PC-3 (cell line): ENCODE results near the gene DAND5. TPM values are rescaled to one million over a fixed set of nuclear protein-coding genes. Genes with fewer than 3 reads are reported as not detected.

Experiments used
- ATAC-seq: fragments of 200-7000 bp; cut with Tn5 transposase; 2 replicates; pipeline ENCODE4 v1.9.1; 2020; ENCODE audit warnings: mild to moderate bottlenecking, moderate library complexity
- BruUV-seq: library from RNA; stranded (reverse); fragments of 400-500 nt; replicated peaks from 2 replicates; lab custom pipeline; 2021; lab: Mats Ljungman, UMichigan
- CTCF ChIA-PET: fragments of 300-600 bp; sonication (Branson Sonifier 250); formaldehyde crosslinking; loops from one replicate; lab custom pipeline; 2022; ENCODE audit warnings: antibody characterized with exemption; lab: Charles Lee
- POLR2A ChIA-PET: fragments of 300-600 bp; sonication (Branson Sonifier 250); formaldehyde crosslinking; loops from one replicate; lab custom pipeline; 2022; ENCODE audit warnings: antibody characterized with exemption; ENCODE audit not compliant: unreplicated experiment; lab: Charles Lee
- DNase-seq: peaks from one replicate; pipeline ENCODE4 v3.0.0-alpha.2; 2015
- H2AFZ ChIP-seq: fragments of 300-600 bp; sonication (generic); 2 replicates; pipeline ENCODE4 v1.6.0; 2016; ENCODE audit warnings: antibody characterized with exemption, low read length
- H3F3A ChIP-seq: fragments of 300-600 bp; sonication (generic); one replicate; pipeline ENCODE4 v1.6.0; 2017; ENCODE audit warnings: antibody characterized with exemption, low read length, control low read depth, mild to moderate bottlenecking; ENCODE audit not compliant: unreplicated experiment
- H3K27ac ChIP-seq: fragments of 300-600 bp; sonication (generic); 2 replicates; pipeline ENCODE4 v1.5.1; 2016; ENCODE audit warnings: mild to moderate bottlenecking, low read length
- H3K27me3 ChIP-seq: fragments of 300-600 bp; sonication (generic); 2 replicates; pipeline ENCODE4 v1.6.1; 2016; ENCODE audit warnings: low read length, mixed read lengths
- H3K36me3 ChIP-seq: fragments of 300-600 bp; sonication (generic); 2 replicates; pipeline ENCODE4 v1.6.1; 2016; ENCODE audit warnings: low read depth, mixed run types, low read length, mixed read lengths
- H3K4me1 ChIP-seq: fragments of 300-600 bp; sonication (generic); 2 replicates; pipeline ENCODE4 v1.5.1; 2016; ENCODE audit warnings: low read length; ENCODE audit not compliant: insufficient read depth
- H3K4me2 ChIP-seq: fragments of 300-600 bp; sonication (generic); 2 replicates; pipeline ENCODE4 v1.6.0; 2016; ENCODE audit warnings: low read length
- H3K4me3 ChIP-seq: fragments of 300-600 bp; sonication (generic); 2 replicates; pipeline ENCODE4 v1.5.1; 2016; ENCODE audit warnings: mild to moderate bottlenecking, low read length, mixed read lengths
- H3K79me2 ChIP-seq: fragments of 300-600 bp; sonication (generic); 2 replicates; pipeline ENCODE4 v1.6.1; 2017; ENCODE audit warnings: low read length, mixed read lengths
- H3K9ac ChIP-seq: fragments of 300-600 bp; sonication (generic); 2 replicates; pipeline ENCODE4 v1.6.0; 2016; ENCODE audit warnings: mild to moderate bottlenecking, low read length
- H3K9me2 ChIP-seq: fragments of 300-600 bp; sonication (generic); replicated peaks from 2 replicates; pipeline ENCODE4 v1.6.1; 2016; ENCODE audit warnings: mixed run types, low read length, mixed read lengths
- H3K9me3 ChIP-seq: fragments of 300-600 bp; sonication (generic); 2 replicates; pipeline ENCODE4 v1.6.1; 2016; ENCODE audit warnings: low read length, mixed read lengths
- H4K20me1 ChIP-seq: fragments of 300-600 bp; sonication (generic); 2 replicates; pipeline ENCODE4 v1.6.1; 2016; ENCODE audit warnings: low read length, mixed read lengths
- EZH2 ChIP-seq: fragments of 300-600 bp; sonication (generic); IDR thresholded peaks from one replicate; pipeline ENCODE4 v1.6.1; 2017; ENCODE audit warnings: antibody characterized with exemption, mild to moderate bottlenecking, low read length; ENCODE audit not compliant: unreplicated experiment
- EZH2phosphoT487 ChIP-seq: fragments of 300-600 bp; sonication (generic); IDR thresholded peaks from 2 replicates; pipeline ENCODE4 v1.6.1; 2018; ENCODE audit warnings: mild to moderate bottlenecking, antibody characterized with exemption, low read length, borderline replicate concordance
- intact Hi-C: fragments of 100-400 bp; cut with micrococcal nuclease; formaldehyde crosslinking; loops from 2 replicates; pipeline ENCODE4 v1.9.0; 2023
- total RNA-seq: library from RNA; depleted of rRNA; stranded (reverse); fragments of >200 nt; gene quantifications from 2 replicates; pipeline ENCODE4 v1.2.3, GENCODE V29; 2014
- TF ChIP-seq, protein P1 (sequence below): fragments of 300-600 bp; sonication (generic); conservative IDR thresholded peaks from 2 replicates; pipeline ENCODE4 v1.5.1; 2017; ENCODE audit warnings: antibody characterized with exemption, low read depth, mild to moderate bottlenecking, low read length

The DAND5 gene
- total RNA-seq, 1 experiment from 2014 or later: 0.55 TPM

DNA sequence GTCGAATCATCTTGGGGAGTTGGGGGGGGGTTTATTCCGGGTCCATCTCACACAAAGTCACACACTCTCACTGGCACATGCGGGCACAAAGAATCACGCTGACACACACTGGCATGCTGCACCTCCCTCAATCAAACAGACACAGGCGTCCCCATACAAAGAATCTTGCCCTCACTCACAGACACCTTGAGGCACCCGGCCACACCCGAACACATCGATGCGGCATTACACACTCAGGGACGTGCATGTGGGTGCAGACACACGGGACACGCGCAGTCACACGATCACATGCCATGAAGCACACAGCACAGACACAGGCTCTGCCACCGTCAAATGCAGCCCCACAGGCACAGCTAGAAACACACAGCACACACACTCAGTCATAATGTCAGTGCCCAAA, 33.7 kb downstream of the DAND5 start:
- Histone ChIP-seq H3K27me3 (no peaks in the 10 kb centered on the region), H3K27ac (no peak overlapping the region), H4K20me1 (peaks cover 7% of the 10 kb centered on the region; the same call in 1 of the 2 replicates), H2AFZ (no peak overlapping the region), H3K4me3 (no peak overlapping the region), H3F3A (no peaks in the 10 kb centered on the region), H3K9me3 (no peaks in the 10 kb centered on the region), H3K4me1 (no peaks in the 10 kb centered on the region), H3K4me2 (no peak overlapping the region), H3K36me3 (peaks cover 4% of the 10 kb centered on the region; the same call in 1 of the 2 replicates), H3K79me2 (peaks cover 93% of the 10 kb centered on the region), H3K9me2 (no peaks in the 10 kb centered on the region), H3K9ac (no peak overlapping the region)
- TF ChIP-seq EZH2phosphoT487 (no peak), EZH2 (no peak)
- TF ChIP-seq, protein P1, sequence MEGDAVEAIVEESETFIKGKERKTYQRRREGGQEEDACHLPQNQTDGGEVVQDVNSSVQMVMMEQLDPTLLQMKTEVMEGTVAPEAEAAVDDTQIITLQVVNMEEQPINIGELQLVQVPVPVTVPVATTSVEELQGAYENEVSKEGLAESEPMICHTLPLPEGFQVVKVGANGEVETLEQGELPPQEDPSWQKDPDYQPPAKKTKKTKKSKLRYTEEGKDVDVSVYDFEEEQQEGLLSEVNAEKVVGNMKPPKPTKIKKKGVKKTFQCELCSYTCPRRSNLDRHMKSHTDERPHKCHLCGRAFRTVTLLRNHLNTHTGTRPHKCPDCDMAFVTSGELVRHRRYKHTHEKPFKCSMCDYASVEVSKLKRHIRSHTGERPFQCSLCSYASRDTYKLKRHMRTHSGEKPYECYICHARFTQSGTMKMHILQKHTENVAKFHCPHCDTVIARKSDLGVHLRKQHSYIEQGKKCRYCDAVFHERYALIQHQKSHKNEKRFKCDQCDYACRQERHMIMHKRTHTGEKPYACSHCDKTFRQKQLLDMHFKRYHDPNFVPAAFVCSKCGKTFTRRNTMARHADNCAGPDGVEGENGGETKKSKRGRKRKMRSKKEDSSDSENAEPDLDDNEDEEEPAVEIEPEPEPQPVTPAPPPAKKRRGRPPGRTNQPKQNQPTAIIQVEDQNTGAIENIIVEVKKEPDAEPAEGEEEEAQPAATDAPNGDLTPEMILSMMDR: no peak
- ATAC-seq: no peak
- intact Hi-C loops: no loop called here
- no peak for DNase-seq
- CTCF ChIA-PET: no interaction called here
- POLR2A ChIA-PET: no interaction called here
- BruUV-seq: no TSS peak

DNA sequence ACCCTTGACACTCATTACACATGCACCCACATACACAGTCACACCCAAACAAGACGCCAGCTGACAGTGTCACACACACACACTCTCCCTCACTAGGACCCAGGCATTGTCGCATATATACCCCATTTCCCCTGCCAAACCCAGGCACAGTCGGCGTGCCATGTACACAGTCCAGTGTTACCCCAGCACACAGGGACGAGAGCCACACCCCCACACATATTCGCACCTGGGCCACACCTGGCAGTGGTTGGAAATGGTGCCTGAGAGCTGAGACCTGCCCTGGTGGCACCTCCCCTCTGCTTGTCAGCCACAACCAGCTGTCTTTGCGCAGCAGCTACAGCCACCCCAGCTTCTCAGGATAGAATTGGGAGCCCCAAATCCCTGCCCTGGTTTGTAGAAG, 34.9 kb downstream of the DAND5 start:
- Histone ChIP-seq H3K9me3 (no peaks in the 10 kb centered on the region), H3K36me3 (0 out of 2 replicates have a peak, but pooled peaks cover 4% of the 10 kb centered on the region), H3K9ac (no peak overlapping the region), H3K4me2 (no peak overlapping the region), H3F3A (no peaks in the 10 kb centered on the region), H3K27me3 (no peaks in the 10 kb centered on the region), H2AFZ (no peak overlapping the region), H3K9me2 (no peaks in the 10 kb centered on the region), H3K79me2 (peaks cover 85% of the 10 kb centered on the region), H3K4me1 (no peaks in the 10 kb centered on the region), H3K27ac (no peak overlapping the region), H3K4me3 (no peak overlapping the region), H4K20me1 (peaks cover 7% of the 10 kb centered on the region; the same call in 1 of the 2 replicates)
- TF ChIP-seq EZH2 (no peak), EZH2phosphoT487 (no peak)
- TF ChIP-seq, protein P1: no peak
- no peak for DNase-seq
- intact Hi-C loops: no loop called here
- ChIA-PET CTCF (no interaction called here), POLR2A (interaction anchor here (0.6 kb wide), 1 partner anchor 152 kb away, joined by 4 read pairs; no protein-coding TSS in a partner anchor)
- ATAC-seq: no peak
- BruUV-seq: no TSS peak

- ATAC-seq: no peak
- CTCF ChIA-PET: no interaction called here
Measured at GRCh38 chr19:13005253-13005652, 35.9 kb downstream of the DAND5 start.

More at GRCh38 chr19:13005253-13005652, 35.9 kb downstream of the DAND5 start:
- Histone ChIP-seq H3K9me2 (no peaks in the 10 kb centered on the region), H3K4me1 (no peaks in the 10 kb centered on the region), H2AFZ (no peak overlapping the region), H4K20me1 (peaks cover 7% of the 10 kb centered on the region; the same call in 1 of the 2 replicates), H3K79me2 (peaks cover 78% of the 10 kb centered on the region), H3K4me2 (no peak overlapping the region), H3K9ac (no peak overlapping the region), H3K36me3 (0 out of 2 replicates have a peak, but pooled peaks cover 4% of the 10 kb centered on the region), H3K4me3 (no peak overlapping the region), H3K27me3 (no peaks in the 10 kb centered on the region), H3F3A (no peaks in the 10 kb centered on the region), H3K27ac (no peak overlapping the region), H3K9me3 (no peaks in the 10 kb centered on the region)
- TF ChIP-seq EZH2phosphoT487 (no peak), EZH2 (no peak)
- TF ChIP-seq, protein P1: no peak
- intact Hi-C loops: no loop called here
- POLR2A ChIA-PET: interaction anchor here (0.6 kb wide), 1 partner anchor 16 kb away, joined by 4 read pairs; no protein-coding TSS in a partner anchor
- no peak for DNase-seq
- BruUV-seq: no TSS peak
